Bone marrow (tissue), 2 donors: ENCODE measurements around the gene DAB1.
"Not testable (repeated sequence)": the region's sequence is repeated elsewhere in the genome, so short reads cannot be mapped to it uniquely, and the experiment has no call there.

Experiments
- DNase-seq, 2 donors: peaks; one replicate each; lab custom pipeline; 2025; lab: John Stamatoyannopoulos, UW

DAB1 gene

GRCh38 chr1:57270927-57271698, 152.7 kb downstream of the DAB1 start:
- no peak for DNase-seq

GRCh38 chr1:57269630-57270225, 154.1 kb downstream of the DAB1 start:
- no peak for DNase-seq

- DNase-seq = no peak
These were observed 158.8 kb downstream of the DAB1 start for GRCh38 chr1:57265104-57265503.

GRCh38 chr1:57262472-57262871, 161.4 kb downstream of the DAB1 start:
- no peak for DNase-seq

GRCh38 chr1:57258557-57259325, 165.1 kb downstream of the DAB1 start:
- no peak for DNase-seq

GRCh38 chr1:57255945-57256344, 167.9 kb downstream of the DAB1 start:
- no peak for DNase-seq

GRCh38 chr1:57254022-57254421, 169.8 kb downstream of the DAB1 start:
- no peak for DNase-seq

- DNase-seq = no peak
These were observed 171.1 kb downstream of the DAB1 start for GRCh38 chr1:57252597-57253294.

GRCh38 chr1:57250021-57250420, 173.8 kb downstream of the DAB1 start:
- no peak for DNase-seq

- no peak for DNase-seq
These were observed 174.3 kb downstream of the DAB1 start for GRCh38 chr1:57249511-57249910.

GRCh38 chr1:57248830-57249229, 175.0 kb downstream of the DAB1 start:
- no peak for DNase-seq

- no peak for DNase-seq
These were observed 185.6 kb downstream of the DAB1 start for GRCh38 chr1:57238233-57238781.

GRCh38 chr1:57235730-57236510, 187.9 kb downstream of the DAB1 start:
- DNase-seq = no peak

GRCh38 chr1:57234459-57234858, 189.4 kb downstream of the DAB1 start:
- DNase-seq = no peak

GRCh38 chr1:57232500-57232899, 191.4 kb downstream of the DAB1 start:
- no peak for DNase-seq

GRCh38 chr1:57229998-57230397, 193.9 kb downstream of the DAB1 start:
- DNase-seq = no peak

GRCh38 chr1:57229076-57229475, 194.8 kb downstream of the DAB1 start:
- no peak for DNase-seq

- no peak for DNase-seq
These were observed 201.1 kb downstream of the DAB1 start for GRCh38 chr1:57222801-57223200.

GRCh38 chr1:57222307-57222706, 201.6 kb downstream of the DAB1 start:
- DNase-seq = no peak

- DNase-seq = not testable (repeated sequence)
These were observed 203.0 kb downstream of the DAB1 start for GRCh38 chr1:57220905-57221304.

- no peak for DNase-seq
These were observed 205.3 kb downstream of the DAB1 start for GRCh38 chr1:57218487-57219079.
